HTR-8/SVneo (cell line): Measurements from ENCODE around the gene ZDHHC11.
A peak's percentile ranks its signal among the peaks of the same experiment; 100 is the strongest.
"Not testable (repeated sequence)": the region's sequence is repeated elsewhere in the genome, so short reads cannot be mapped to it uniquely, and the experiment has no call there.

Experiments
- DNase-seq: peaks from one replicate; pipeline ENCODE4 v3.0.0; 2011; ENCODE audit warnings: low spot score, mixed read lengths; ENCODE audit not compliant: insufficient read length
- FAIRE-seq: peaks from 2 replicates; lab custom pipeline; 2011; peaks lifted over from hg19 to GRCh38; lab: Jason Lieb, UNC

Gene ZDHHC11

DNA sequence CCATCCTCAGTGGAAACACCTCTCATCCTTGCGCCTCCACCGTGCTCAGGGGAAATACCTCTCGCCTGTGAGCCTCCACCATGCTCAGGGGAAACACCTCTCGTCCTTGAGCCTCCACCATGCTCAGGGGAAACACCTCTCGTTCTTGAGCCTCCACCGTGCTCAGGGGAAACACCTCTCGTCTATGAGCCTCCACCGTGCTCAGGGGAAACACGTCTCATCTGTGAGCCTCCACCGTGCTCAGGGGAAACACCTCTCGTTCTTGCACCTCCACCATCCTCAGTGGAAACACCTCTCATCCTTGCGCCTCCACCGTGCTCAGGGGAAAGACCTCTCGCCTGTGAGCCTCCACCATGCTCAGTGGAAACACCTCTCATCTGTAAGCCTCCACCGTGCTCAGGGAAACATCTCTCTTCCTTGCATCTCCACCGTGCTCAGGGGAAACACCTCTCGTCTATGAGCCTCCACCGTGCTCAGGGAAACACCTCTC is 4.1 kb downstream of the ZDHHC11 start:
- peak; percentile 100 for FAIRE-seq
- DNase-seq: not testable (repeated sequence)

DNA sequence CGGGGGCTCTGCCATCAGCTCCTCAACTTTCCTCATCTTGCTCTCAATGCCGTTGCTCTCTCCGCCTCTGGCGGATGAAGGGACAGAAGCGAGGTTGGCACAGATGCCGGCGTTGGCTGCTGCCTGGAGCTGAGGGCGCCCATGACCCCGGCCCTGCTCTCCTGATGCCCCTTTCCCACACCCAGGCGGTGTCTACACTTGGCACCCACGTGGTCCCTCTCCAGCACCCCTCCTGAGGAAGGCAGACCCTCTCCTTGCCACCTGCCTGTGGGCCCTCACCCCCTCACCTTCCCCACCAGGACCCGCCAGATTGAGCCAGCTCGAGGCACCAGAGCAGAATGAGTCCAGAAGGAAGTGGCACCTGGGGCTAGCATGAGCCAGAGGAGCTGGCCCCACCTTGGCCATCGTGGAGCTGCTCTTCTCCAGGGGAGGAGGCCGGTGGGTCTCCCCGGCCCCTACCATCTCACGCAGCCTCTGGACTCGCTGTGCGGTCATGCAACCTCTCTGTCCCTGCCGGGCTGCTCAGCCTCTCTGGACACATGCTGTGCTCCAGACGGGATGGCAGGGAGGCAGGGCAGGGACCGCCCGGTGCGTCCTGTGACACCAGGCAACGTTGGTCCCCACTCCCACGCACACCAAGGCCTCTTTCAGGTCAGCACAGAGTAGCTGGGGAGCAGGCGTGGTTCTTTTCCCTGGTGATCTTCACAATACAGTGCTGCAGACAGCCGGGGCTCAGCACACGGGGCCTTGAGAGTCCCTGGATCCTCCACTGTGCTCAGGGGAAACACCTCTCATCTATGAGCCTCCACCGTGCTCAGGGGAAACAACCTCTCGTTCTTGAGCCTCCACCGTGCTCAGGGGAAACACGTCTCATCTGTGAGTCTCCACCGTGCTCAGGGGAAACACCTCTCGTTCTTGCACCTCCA is 4.8 kb downstream of the ZDHHC11 start:
- not testable (repeated sequence) for FAIRE-seq, DNase-seq

DNA sequence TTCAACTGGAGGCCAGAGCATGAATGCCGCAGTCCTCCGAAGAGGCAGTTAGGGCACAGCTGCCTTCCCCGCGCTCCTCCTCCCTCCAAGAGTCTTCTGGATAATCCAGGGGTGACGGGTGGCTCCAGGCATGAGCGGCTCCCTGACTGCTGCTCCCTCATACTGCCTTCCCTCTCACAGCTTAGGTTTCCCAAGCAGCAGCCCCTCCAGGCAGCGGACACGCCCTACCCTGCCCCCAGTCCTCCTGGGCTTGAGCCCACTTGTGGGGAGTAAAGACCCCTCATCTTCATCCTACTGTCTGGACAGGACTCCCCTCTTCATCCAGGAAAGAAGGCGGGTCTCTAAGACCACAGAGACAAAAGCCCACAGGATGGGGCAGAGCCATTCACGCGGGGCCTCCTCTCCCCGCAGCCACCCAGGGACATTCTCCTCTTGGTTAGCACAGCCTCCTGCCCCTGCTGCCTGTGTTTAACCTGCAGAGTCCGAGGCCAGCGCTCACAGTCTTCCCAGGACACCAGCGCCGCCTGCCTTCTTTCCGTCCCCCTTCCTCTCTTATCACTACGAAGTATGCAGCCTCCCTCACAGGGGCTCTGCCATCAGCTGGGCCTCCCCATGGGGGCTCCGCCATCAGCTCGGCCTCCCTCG is 5.6 kb downstream of the ZDHHC11 start:
- DNase-seq, FAIRE-seq: not testable (repeated sequence)

DNA sequence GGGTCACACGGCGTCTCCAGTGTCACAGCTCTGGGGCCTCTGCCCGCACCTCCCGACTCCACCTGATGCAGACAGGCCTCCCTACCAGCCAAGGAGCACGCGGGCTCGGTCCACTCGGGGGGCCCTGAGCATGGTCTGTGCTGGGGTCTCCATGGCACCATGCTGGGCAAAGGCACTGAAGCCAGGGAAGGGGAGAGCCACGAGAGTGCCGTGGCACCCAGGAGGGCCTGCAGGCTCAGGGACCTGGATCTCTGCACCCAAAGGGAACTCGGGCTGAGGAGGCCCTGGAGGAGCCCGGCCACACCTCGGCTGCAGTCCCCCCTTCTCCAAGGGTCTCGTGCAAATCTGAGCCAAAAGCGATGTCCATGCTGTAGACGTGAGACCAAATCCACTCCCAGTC is 6.4 kb downstream of the ZDHHC11 start:
- DNase-seq, FAIRE-seq: not testable (repeated sequence)

DNA sequence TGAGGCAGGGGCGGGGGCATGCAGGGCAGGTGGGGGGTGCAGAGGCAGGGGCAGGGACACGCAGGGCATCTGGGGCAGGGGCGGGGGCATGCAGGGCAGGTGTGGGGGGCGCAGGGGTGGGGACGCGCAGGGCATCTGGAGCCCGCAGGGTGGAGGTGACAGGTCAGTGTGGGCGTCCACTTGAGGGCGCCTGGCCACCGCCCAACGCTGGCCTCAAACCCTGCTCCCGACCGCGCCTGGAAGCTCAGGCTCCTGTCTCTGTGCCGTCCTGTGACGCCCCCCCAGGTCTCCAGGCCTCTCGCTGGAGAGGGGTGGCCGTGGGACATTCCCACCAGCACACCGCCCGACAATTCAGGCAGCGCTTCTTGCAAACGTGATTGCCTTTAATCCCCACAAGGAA is 6.9 kb downstream of the ZDHHC11 start:
- peak; percentile 9 for FAIRE-seq
- not testable (repeated sequence) for DNase-seq

DNA sequence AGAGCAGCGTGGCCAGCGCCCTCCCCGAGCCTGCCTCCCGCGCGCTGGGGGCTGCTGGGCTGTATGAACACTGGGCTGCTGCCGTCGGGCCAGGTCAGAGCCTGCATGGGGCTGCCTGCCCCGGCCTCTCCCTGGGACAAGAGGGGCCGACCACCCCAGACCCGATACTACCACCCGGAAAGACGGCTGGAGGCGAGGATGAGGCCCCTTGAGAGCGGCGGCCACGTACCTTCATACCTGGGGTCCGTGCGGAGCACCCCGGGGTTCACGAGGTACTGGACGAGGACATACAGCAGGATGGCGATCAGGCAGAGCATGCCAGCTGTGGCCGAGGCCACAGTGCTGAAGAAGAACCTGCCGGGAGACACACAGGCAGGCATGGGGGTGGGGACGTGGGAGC is 7.4 kb downstream of the ZDHHC11 start:
- not testable (repeated sequence) for DNase-seq
- FAIRE-seq: peak; percentile 80

DNA sequence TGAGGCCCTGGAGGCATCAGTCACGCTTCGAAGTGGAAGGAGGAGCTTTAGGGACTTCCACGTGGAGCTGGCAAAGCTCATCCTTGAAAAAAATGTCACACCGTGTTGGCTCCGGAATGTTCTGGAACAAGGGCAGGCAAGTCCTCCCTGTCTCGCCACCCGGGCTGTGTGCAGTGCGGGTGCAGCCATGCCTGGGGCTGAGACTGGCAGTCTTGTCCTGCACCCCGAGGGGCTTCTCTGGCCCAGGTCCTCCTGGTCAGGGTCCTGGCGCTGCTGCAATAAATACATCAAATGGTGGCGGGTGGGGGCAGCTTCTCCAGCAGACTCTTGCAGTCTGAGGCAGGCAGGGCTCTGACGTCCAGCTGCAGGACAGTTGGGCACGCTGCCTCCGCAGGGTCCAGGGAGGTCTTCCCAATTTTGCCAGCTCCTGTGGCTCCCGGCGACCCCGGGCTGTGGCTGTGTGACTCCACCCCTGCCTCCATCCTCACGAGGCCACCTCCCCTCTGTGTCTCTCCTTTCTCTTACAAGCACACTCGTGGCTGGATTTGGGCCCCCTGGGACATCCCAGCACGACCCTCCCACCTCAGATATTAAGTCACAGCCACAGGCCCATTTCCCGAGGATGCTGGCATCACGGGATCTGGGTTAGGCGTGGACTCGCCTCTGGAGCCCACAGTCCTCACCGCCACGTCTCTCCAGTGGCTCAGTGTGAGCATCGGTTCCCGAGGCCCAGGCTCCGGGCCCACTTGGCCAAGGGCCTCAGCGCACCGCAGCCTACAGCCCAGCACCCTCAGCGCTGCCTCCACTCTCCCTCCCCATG is 8.2 kb downstream of the ZDHHC11 start:
- not testable (repeated sequence) for FAIRE-seq, DNase-seq

DNA sequence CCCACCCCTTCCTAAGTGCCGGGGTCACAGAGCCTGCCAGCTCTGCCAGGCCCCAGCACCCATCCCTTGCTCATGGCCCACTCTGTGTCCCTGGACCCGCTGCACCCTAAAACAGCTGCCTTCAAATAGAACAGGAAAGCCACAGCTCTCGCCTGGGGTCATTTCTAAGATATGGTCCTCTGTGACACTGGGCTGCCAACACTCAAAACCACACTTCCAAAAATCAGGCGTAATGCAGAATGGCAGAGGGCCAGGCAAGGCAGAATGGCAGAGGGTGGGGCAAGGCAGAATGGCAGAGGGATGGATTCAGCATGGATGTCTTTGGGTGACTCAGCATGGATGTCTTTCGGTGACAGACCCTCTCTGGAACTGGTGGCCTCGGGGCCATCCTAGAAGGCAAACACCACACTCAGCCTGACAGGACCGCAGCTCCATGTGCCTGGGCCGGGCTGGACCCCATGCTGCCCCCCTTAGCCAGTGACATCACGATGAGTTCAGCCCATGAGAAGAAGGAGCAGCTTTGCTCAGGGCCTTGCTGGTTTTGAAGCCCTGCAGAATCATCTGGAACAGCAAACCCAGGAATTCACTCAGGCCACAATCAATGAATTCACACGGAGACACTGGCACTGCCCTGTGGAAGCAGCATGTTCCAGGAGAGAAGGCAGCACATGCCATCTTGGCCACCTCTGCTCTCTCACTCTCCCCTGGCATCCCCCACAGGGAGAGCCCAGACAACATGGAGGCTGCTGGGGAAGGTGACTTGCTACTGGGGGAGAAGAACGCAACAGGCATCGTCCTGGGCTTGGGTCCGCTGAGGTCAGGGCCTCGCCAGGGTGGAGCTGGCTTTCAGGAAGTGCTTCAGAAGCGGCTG is 9.0 kb downstream of the ZDHHC11 start:
- DNase-seq: not testable (repeated sequence)
- FAIRE-seq: peak; percentile 93

DNA sequence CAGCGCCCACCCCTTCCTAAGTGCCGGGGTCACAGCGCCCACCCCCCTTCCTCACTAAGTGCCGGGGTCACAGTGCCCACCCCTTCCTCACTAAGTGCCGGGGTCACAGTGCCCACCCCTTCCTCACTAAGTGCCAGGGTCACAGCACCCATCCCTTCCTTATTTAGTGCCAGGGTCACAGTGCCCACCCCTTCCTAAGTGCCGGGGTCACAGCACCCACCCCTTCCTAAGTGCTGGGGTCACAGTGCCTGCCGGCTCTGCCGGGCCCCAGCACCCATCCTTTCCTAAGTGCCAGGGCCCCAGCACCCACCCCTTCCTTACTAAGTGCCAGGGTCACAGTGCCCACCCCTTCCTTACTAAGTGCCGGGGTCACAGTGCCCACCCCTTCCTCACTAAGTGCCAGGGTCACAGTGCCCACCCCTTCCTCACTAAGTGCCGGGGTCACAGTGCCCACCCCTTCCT is 9.8 kb downstream of the ZDHHC11 start:
- not testable (repeated sequence) for FAIRE-seq, DNase-seq

DNA sequence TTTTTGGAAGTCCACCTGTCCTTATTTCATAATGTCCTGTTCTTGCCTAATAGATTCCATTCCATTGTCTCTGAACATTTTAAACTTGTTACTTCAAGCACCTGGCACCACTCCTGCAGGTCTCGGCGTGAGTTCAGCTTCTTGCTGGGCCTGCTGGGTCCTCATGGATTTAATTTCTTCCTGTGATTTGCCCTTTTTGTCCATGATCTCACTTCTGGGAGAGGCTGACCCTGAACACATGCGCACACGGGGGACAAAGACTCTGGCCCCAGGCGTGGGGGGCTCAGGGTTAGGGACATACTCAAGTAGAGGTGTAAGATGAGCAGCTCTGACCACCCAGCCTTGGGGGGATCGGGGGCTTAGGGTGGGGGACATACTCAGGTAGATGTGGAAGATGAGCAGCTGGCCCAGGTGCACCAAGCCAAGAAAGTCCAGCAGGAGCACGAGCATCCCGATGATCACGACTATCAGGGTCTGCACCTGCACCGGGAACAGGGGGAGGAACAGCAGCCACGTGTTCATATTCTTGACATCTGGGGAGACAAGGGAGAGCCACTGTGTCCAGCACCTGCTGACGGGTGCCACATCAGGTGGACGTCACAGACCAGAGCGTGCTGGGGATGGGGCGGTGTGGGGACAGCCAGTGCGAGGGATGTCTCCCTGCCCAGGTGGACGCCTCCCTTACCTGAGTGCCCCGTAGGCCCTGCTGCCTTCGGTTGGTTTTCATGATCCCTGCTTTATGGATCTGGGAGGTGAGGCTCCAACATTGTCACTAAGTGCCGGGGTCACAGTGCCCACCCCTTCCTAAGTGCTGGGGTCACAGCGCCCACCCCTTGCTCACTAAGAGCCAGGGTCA is 10.4 kb downstream of the ZDHHC11 start:
- peak; percentile 79 for FAIRE-seq
- not testable (repeated sequence) for DNase-seq

DNA sequence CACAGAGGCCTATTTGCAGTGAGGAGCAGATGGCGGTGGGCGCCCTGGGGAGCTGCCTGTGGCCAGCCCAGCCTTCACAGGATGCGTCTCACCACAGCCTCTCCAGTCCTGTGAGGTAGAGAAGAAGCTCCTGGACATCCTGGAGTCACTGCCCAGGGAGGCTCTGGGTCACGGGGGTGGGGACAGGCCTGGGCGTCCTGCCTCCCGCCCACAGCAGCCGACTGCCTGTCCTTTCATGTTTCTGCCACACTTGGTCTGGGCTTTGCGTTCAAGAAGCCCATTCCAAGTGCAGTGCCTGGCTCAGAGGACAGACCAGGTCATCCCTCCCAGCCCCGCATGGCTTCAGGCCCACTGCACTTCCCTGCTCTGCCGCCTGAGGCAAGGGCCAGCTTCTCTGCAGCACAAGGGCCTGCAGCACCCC is 12.3 kb downstream of the ZDHHC11 start:
- FAIRE-seq, DNase-seq: not testable (repeated sequence)

DNA sequence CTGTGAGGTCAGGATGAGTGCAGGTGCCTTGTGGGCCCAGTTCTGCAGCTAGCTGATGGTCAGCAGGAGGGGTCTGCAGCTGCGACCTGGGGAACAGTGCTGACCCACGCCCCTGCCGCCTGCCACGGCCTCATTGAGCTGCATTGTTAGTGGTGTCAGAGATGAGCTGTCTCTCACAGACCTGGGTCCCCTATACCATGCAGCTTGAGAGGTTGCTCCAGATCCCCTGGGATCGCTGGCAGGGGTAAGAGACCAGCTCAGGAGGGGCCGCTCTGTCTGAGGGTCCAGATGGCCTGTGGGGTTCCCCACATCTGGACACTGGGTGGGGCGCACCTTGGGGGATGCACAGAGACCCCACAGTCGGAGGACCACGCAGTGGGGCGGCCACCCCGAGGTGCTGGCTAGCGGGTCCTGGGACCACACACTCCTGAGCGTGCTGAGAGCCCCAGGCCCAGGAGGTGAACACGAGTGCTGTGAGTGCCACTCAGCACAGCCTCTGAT is 13.1 kb downstream of the ZDHHC11 start:
- not testable (repeated sequence) for FAIRE-seq, DNase-seq

DNA sequence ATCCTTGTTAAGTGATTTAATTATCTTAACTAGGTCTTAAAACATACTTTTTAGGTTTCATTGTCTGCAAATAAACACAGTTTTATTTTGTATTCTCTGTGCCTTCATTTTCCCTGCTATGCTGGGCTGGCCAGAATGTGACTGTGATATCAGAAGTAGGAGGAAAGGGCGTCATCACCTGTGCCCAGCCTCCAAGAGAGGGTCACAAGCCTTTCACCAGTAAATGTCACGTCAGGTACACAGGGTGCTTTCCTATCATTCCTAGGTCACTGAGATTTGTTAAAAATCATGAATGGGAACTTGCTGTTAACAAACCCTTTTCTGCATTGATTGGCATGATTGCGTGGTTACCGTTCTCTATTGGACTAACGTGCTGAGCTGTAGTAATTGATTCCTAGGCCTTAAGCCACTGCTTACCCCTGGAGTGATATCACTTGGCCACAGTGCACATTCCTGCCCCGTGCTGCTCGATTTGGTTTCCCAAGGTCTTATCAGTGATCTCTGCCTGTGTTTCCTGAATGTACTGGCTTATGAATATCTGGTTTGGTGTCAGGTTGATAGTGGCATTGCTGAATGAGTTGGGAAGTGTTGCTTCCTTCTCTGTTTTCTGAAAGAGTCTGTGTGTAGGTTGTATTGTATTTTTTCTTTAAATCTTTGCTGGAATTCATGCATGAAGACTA is 14.7 kb downstream of the ZDHHC11 start:
- not testable (repeated sequence) for FAIRE-seq, DNase-seq

DNA sequence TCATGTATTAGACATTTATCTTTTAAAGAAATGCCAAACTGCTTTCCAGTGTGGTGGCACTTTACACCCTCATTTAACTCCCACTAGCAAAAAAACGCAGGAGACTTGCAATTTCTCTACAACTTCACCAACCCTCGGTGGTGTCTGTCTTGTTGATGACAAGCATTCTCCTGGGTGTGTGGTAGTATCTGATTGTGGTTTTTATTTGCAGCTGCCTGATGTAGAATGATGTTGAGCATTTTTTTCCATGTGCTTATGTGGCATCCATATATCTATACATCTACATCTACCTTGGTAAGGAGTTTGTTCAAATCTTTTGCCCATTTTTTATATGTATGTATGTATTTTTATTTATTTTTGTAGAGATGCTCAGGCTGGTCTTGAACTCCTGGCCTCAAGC is 16.8 kb downstream of the ZDHHC11 start:
- FAIRE-seq, DNase-seq: not testable (repeated sequence)

DNA sequence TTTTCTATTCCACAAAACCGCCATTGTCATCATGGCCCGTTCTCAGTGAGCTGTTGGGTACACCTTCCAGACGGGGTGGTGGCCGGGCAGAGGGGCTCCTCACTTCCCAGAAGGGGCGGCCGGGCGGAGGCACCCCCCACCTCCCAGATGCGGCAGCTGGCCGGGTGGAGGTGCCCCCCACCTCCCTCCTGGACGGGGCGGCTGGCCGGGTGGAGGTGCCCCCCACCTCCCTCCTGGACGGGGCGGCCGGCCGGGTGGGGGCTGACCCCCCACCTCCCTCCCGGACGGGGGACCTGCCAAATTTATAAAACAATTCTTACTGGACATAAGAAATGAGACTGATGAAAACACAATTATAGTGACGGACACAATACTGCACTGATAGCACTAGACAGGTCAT is 22.6 kb downstream of the ZDHHC11 start:
- not testable (repeated sequence) for FAIRE-seq

DNA sequence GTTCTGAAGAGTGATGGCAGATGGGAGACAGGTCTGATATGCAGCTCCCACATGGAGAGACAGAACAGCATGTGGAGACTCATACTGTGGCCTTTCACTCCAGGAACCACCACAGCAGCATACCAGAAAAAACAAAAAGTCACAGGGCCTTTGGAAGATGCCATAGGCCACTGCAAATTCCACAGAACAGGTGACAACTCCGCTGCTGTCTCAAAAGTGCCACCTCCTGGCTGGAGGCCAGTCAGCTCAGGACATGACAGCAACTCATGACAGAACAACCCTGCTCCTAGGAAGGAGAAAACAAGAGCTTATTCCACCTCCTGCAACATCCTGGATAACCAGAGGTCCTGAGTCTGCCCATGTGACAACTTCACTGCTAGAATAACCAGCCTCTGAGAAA is 25.2 kb downstream of the ZDHHC11 start:
- DNase-seq: not testable (repeated sequence)
- peak; percentile 79 for FAIRE-seq

More for the DNA sequence above, 22.6 kb downstream of the ZDHHC11 start:
- DNase-seq: not testable (repeated sequence)

DNA sequence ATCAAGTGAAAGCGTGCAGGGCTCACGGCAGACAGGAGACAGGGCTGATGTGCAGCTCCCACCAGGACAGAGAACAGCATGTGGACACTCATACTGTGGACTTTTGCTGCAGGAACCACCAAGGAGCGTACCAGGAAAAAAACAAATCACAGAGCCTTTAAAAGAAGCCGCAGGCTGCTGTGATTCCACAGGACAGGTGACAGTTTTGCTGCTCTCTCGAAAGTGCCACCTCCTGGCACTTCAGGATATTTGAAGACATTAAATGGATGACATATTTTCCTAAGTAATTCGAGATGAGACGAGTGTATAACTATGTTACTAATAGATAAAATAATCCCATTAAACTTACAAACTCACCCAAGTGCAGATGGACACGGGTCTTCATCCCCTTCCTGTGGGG is 29.3 kb downstream of the ZDHHC11 start:
- FAIRE-seq: no peak
- DNase-seq: no peak
